Measurements from ENCODE around the gene RHEX. TPM values are rescaled to one million over a fixed set of nuclear protein-coding genes. Genes with fewer than 3 reads are reported as not detected.

Gene RHEX
- total RNA-seq, 2 experiments from 2014 or later, result not detected

DNA sequence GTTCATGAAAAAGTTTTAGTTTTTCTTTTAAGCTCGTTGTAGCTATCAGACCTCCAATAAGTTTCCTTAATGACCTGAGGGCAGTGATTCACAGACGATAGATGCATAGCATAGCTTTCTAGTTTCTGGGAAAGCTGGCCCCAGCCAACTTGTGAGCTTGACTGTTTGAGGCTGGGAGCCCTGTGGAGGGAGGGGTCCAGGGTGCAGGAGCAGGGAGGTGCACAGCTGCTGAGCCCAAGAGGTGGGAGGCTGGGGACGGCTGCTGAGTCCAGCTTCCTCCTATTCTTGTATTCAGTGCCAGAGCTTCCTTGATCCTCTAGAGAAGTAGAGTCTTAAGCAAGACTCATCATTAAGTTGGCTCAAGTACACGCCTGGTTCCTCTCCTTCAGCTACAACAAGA, 75.2 kb downstream of the RHEX start:
- H3K9me3 Mint-ChIP-seq (ENCODE audit: low read depth), result no peaks in the 10 kb centered on the region
- H3K27me3 Mint-ChIP-seq, result peaks cover 50% of the 10 kb centered on the region
- DNase-seq, result no peak
- H3K36me3 Mint-ChIP-seq, result no peaks in the 10 kb centered on the region
- H3K4me1 Mint-ChIP-seq, result no peaks in the 10 kb centered on the region
- CTCF ChIA-PET, result no interaction called here
- no peak for ATAC-seq
- H3K4me3 Mint-ChIP-seq, result no peak overlapping the region
- H3K27ac Mint-ChIP-seq, result no peak overlapping the region

DNA sequence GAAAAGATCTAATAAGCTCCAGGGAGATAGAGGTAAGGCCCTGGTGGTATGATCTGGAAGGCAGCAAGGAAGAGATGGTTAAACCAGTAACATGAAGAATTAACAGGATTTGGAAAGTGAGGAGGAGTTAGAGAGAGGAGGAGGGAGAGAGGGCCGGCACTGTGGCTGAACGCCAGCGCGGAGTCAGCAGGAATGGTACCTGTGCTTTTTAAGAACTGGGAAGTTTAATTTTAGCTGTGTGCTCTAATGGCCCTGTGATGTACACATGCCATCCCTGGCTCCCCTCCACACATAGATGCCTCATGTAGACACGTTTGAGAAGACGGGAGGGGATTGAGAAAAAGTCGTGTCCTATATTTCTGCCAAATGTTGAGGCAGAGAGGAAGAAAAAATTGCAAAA, 78.1 kb downstream of the RHEX start:
- Mint-ChIP-seq H3K9me3 (ENCODE audit: low read depth) (no peaks in the 10 kb centered on the region), H3K27ac (no peak overlapping the region), H3K4me1 (no peaks in the 10 kb centered on the region), H3K4me3 (no peak overlapping the region), H3K27me3 (peaks cover 32% of the 10 kb centered on the region), H3K36me3 (no peaks in the 10 kb centered on the region)
- DNase-seq, result no peak
- ATAC-seq, result no peak
- CTCF ChIA-PET, result no interaction called here

DNA sequence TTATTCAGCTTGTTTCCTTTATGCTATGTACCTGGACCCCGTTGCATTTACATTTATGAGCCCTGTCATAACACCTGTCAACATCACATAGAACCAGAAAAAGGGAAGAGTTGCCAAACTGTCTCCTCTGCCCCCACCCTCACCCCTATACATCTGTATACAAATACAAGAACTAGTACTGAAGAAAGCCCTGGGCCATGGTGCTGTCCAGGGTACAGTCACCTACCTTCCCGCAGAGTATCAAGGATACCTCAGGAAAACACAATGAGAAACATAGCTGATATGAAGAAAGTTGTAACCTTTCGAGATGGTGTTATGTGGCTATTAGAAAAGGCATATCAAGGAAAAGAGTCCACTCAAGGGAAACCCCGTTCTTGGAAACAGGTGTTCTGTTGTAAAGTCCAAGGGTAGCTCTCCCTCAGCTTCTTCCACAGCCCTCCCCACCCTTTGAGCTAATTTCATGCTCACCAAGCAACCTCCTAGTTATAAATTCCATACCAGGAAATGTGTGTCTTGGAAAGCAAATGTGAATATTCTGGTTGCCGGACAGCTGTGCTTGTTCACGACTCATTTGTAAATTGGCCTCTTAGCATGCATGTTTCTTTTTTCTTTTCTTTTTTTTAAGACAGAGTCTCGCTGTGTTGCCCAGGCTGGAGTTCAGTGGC, 80.9 kb downstream of the RHEX start:
- Mint-ChIP-seq H3K4me1 (no peaks in the 10 kb centered on the region), H3K4me3 (no peak overlapping the region), H3K9me3 (ENCODE audit: low read depth) (no peaks in the 10 kb centered on the region), H3K27ac (no peak overlapping the region), H3K36me3 (no peaks in the 10 kb centered on the region), H3K27me3 (peaks cover 24% of the 10 kb centered on the region)
- DNase-seq, result no peak
- ATAC-seq, result no peak
- CTCF ChIA-PET, result interaction anchor here (0.6 to 1.2 kb wide), 3 partner anchors 9 to 103 kb away, joined by 3 to 4 read pairs (median 3); no protein-coding TSS in a partner anchor

DNA sequence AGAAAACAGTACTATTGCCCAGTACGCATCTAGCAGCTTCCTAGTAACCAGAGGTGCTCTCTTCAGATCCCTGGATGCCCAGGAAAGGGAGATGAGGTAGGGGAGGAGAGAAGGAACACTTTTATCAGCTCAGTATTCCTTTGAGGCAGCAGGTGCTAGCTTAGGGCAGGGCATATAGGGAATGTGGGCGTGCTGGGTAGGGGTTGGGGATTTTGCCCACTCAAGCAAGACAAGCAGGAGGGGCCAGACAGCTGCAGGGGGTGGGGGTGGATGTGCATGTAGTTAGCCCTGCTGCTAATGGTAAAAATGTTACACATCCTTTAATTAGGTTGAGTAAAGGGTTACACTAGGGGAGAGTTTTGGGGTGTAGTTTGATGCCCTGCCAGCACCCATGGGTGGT, 82.3 kb downstream of the RHEX start:
- DNase-seq (no peak), ATAC-seq (no peak)
- no peak overlapping the region for H3K27ac Mint-ChIP-seq
- CTCF ChIA-PET, result interaction anchor here (0.7 kb wide), 1 partner anchor 10 kb away, joined by 4 read pairs; no protein-coding TSS in a partner anchor
- peaks cover 30% of the 10 kb centered on the region for H3K27me3 Mint-ChIP-seq
- H3K4me1 Mint-ChIP-seq, result no peaks in the 10 kb centered on the region
- no peaks in the 10 kb centered on the region for H3K9me3 Mint-ChIP-seq (ENCODE audit: low read depth)
- H3K36me3 Mint-ChIP-seq, result no peaks in the 10 kb centered on the region
- H3K4me3 Mint-ChIP-seq, result no peak overlapping the region

DNA sequence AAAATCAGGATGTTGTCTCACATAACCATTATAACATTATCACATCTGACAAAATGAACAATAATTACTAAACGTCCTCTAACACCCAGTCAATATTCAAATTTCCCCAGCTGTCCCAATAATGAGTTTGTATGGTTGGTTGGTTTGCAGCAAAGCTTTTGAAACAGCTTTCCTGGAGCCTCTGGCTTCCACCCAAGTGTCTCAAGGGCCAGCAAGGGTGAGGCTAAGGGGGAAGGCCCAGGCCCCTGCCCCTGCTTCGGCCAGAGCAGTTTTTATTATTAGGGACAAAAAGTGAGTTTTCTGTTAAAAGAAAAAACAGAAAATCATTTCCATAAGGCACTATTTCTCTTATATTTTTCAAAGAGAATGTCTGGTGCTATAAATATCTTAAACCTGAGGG, 83.3 kb downstream of the RHEX start:
- H3K9me3 Mint-ChIP-seq (ENCODE audit: low read depth), result no peaks in the 10 kb centered on the region
- CTCF ChIA-PET, result no interaction called here
- DNase-seq (no peak), ATAC-seq (no peak)
- H3K4me1 Mint-ChIP-seq, result no peaks in the 10 kb centered on the region
- no peaks in the 10 kb centered on the region for H3K36me3 Mint-ChIP-seq
- H3K27me3 Mint-ChIP-seq, result peaks cover 36% of the 10 kb centered on the region
- no peak overlapping the region for H3K27ac Mint-ChIP-seq
- no peak overlapping the region for H3K4me3 Mint-ChIP-seq

DNA sequence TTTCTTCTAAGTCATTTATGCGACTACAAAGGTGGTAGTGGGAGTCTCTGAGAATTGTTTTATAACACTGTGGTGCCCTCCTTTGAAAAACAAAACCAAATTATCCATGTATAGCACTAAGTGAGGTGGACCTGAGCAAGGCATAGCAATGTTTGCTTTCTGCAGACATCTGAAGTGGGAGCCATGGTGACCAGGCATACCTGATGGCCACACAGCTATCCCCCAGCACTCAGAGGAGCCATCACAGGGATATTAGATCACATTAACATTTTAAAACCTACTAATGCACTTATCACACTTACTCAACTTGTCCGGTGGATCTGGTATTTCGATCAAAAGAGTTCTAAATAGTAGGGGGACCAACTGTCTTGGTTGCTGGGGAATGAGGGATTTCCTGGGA, 89.0 kb downstream of the RHEX start:
- H3K4me3 Mint-ChIP-seq, result no peak overlapping the region
- DNase-seq (no peak), ATAC-seq (no peak)
- no peak overlapping the region for H3K27ac Mint-ChIP-seq
- H3K36me3 Mint-ChIP-seq, result no peaks in the 10 kb centered on the region
- CTCF ChIA-PET, result interaction anchor here (1.3 kb wide), 1 partner anchor 10 kb away, joined by 3 read pairs; no protein-coding TSS in a partner anchor
- no peaks in the 10 kb centered on the region for H3K9me3 Mint-ChIP-seq (ENCODE audit: low read depth)
- no peaks in the 10 kb centered on the region for H3K4me1 Mint-ChIP-seq
- H3K27me3 Mint-ChIP-seq, result peaks cover 76% of the 10 kb centered on the region

DNA sequence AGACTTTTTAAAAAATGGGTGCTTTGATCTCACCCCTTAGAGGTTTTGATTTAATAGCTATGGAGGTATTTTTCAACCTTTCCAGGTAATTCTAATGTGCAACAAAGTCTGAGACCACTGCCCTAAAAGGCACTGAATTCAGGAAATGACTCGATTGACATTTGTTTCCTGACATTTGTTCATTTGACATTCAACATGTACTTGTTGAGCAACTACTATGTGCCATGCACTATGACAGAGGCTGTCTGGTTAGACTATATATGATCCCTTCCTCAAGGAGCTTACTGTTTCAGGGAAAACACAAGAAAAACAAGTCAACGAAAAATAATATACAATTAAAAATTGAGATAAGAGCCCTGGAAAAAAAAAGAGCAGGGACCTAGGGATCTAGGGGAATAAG, 89.8 kb downstream of the RHEX start:
- Mint-ChIP-seq H3K4me1 (no peaks in the 10 kb centered on the region), H3K27ac (no peak overlapping the region), H3K27me3 (peaks cover 76% of the 10 kb centered on the region), H3K9me3 (ENCODE audit: low read depth) (no peaks in the 10 kb centered on the region), H3K36me3 (no peaks in the 10 kb centered on the region), H3K4me3 (no peak overlapping the region)
- CTCF ChIA-PET, result interaction anchor here (1.0 kb wide), 1 partner anchor 9 kb away, joined by 3 read pairs; no protein-coding TSS in a partner anchor
- DNase-seq (no peak), ATAC-seq (no peak)

DNA sequence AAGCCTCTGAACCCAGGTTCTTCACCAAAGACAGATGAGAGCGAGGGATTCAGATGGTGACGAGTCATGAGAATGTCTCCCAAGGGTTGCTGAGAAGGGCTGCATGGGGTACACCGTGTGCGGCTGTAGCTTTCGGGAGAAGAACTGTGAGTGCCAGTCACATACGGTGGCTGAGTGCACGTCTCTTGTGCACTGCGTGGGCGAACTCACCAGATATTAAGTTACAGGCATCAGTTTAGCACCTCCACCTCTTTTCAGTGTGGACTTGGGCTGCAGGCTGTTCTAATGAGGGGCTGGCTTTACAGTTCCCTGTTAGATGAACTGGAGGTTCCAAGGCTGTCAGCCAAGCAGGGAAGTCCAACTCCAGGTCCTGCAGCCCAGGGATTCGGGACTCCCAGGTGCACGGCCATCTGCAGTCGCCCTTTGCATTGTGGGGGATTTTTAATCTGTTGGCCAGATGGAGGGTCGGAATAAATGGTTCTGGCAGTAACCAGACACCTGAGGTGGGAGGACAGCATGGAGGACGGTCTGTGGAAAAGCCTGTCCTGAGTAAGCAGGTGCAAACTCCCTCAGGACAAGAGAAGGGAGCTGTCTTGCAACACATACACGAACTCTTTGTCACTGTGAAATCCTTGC, 90.7 kb downstream of the RHEX start:
- H3K27me3 Mint-ChIP-seq, result peaks cover 69% of the 10 kb centered on the region
- H3K4me3 Mint-ChIP-seq, result no peak overlapping the region
- ATAC-seq (no peak), DNase-seq (no peak)
- H3K4me1 Mint-ChIP-seq, result no peaks in the 10 kb centered on the region
- H3K9me3 Mint-ChIP-seq (ENCODE audit: low read depth), result no peaks in the 10 kb centered on the region
- no peaks in the 10 kb centered on the region for H3K36me3 Mint-ChIP-seq
- CTCF ChIA-PET, result interaction anchor here (1.0 to 1.5 kb wide), 2 partner anchors 10 to 36 kb away, joined by 3 read pairs; no protein-coding TSS in a partner anchor
- no peak overlapping the region for H3K27ac Mint-ChIP-seq

DNA sequence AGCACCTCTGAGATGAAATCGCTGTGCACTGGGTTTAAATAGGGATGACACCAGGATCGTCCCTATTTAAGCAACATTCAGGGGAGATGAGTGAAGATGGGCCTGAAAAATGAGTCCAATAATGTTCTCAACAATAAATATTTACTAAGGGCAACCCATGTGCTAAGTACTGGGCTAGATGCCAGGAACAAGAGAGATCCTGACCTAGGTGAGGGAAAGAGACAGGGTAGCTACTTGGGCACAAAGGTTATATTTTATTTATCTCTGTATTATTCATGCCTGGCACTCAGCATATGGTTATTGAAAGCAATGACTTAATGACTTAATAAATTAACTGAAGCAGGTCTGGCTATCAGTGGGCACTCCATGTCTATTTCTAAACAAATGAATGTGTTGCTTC, 91.6 kb downstream of the RHEX start:
- CTCF ChIA-PET, result interaction anchor here (1.5 kb wide), 1 partner anchor 37 kb away, joined by 3 read pairs; no protein-coding TSS in a partner anchor
- H3K36me3 Mint-ChIP-seq, result no peaks in the 10 kb centered on the region
- H3K4me3 Mint-ChIP-seq, result no peak overlapping the region
- no peak for ATAC-seq
- no peaks in the 10 kb centered on the region for H3K4me1 Mint-ChIP-seq
- DNase-seq, result no peak
- H3K9me3 Mint-ChIP-seq (ENCODE audit: low read depth), result no peaks in the 10 kb centered on the region
- H3K27ac Mint-ChIP-seq, result no peak overlapping the region
- H3K27me3 Mint-ChIP-seq, result peaks cover 65% of the 10 kb centered on the region

DNA sequence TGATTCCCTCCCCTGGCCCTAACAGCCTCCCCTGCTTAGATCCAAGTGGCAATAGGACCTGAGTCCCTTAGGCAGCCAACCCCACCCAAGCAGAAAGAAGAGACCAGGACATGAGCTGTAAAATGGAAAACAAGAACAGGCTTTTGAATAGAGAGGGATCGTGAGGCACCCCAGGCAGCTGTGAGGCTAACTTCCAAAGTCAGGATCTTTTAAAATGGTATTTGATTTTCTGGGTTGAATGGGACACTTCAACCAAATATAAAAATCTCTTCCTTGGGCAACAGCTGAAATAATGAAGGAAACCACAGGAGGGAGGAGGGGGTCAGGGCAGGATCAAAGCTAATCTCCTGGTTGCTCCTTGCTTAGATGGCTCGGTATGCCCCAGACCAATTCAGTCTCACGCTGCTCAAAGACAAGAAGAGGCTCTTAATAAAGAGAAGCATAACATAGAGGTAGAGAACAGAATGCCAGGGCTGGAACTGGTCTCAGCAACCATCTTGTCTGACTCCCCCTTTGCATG, 92.9 kb downstream of the RHEX start:
- Mint-ChIP-seq H3K27me3 (peaks cover 53% of the 10 kb centered on the region), H3K27ac (no peak overlapping the region), H3K4me1 (no peaks in the 10 kb centered on the region), H3K4me3 (no peak overlapping the region), H3K36me3 (no peaks in the 10 kb centered on the region), H3K9me3 (ENCODE audit: low read depth) (no peaks in the 10 kb centered on the region)
- CTCF ChIA-PET, result no interaction called here
- no peak for ATAC-seq
- DNase-seq, result no peak

Other genes with a start within 250 kb of the RHEX start
- 10 to 100 TPM; 13.3 to 16.7 TPM for gene SLC41A1, start 240.0 kb upstream of the RHEX start, total RNA-seq
- gene PM20D1, start 203.0 kb upstream of the RHEX start, total RNA-seq, result under 1 TPM; 0.30 to 0.44 TPM
- not detected for gene SLC26A9, start 109.7 kb upstream of the RHEX start, total RNA-seq
- gene RAB7B, start 49.8 kb upstream of the RHEX start, total RNA-seq, result not detected
- gene CTSE, start 29.3 kb upstream of the RHEX start, total RNA-seq, result not detected
- not detected for gene AVPR1B, start 64.2 kb downstream of the RHEX start, total RNA-seq
- 10 to 100 TPM; 36.3 to 37.4 TPM for gene FAM72A, start 149.7 kb downstream of the RHEX start, total RNA-seq
- 100 to 1,000 TPM; 124 to 130 TPM for gene SRGAP2, start 150.4 kb downstream of the RHEX start, total RNA-seq